ENCODE data around the gene PDPK1. TPM values are rescaled to one million over a fixed set of nuclear protein-coding genes. Genes with fewer than 3 reads are reported as not detected.
"Not testable (repeated sequence)": the region's sequence is repeated elsewhere in the genome, so short reads cannot be mapped to it uniquely, and the experiment has no call there.

The PDPK1 gene
- total and polyA plus RNA-seq, 2 donors (not counting 1 experiment from before 2014, with no cell fraction given): 25.9 to 30.7 TPM

GRCh38 chr16:2533912-2534311, 3.9 kb upstream of the PDPK1 start:
- Histone ChIP-seq H2AFZ (ENCODE audit: low read length) (no peak overlapping the region), H3K4me1 (ENCODE audit: control insufficient read depth, extremely low read depth, insufficient read depth, low read length) (peaks cover 15% of the 10 kb centered on the region), H3K36me3 (ENCODE audit: control insufficient read depth, insufficient read depth, low read length) (peaks cover 9% of the 10 kb centered on the region), H3K4me3 (replicated peaks in 1 of 4; ENCODE audit: control extremely low read depth in 1 of 4, insufficient read depth in 1 of 4, low read depth in 3 of 4, low read length in 4 of 4) (no peak overlapping the region), H3K27me3 (ENCODE audit: control insufficient read depth, insufficient read depth, low read length) (no peaks in the 10 kb centered on the region), H3K9me3 (ENCODE audit: control insufficient read depth, insufficient read depth, low read depth, low read length) (no peaks in the 10 kb centered on the region), H4K20me1 (ENCODE audit: control insufficient read depth, extremely low read depth, insufficient read depth, low read length) (no peaks in the 10 kb centered on the region), H3K27ac (ENCODE audit: insufficient read depth, low read length) (no peak overlapping the region), H3K4me2 (ENCODE audit: extremely low read depth, insufficient read depth, low read length) (no peak overlapping the region), H3K79me2 (ENCODE audit: control insufficient read depth, insufficient read depth, low read length) (peaks cover 4% of the 10 kb centered on the region), H3K9ac (ENCODE audit: insufficient read depth, low read length) (no peak overlapping the region)
- TF ChIP-seq, protein P1, sequence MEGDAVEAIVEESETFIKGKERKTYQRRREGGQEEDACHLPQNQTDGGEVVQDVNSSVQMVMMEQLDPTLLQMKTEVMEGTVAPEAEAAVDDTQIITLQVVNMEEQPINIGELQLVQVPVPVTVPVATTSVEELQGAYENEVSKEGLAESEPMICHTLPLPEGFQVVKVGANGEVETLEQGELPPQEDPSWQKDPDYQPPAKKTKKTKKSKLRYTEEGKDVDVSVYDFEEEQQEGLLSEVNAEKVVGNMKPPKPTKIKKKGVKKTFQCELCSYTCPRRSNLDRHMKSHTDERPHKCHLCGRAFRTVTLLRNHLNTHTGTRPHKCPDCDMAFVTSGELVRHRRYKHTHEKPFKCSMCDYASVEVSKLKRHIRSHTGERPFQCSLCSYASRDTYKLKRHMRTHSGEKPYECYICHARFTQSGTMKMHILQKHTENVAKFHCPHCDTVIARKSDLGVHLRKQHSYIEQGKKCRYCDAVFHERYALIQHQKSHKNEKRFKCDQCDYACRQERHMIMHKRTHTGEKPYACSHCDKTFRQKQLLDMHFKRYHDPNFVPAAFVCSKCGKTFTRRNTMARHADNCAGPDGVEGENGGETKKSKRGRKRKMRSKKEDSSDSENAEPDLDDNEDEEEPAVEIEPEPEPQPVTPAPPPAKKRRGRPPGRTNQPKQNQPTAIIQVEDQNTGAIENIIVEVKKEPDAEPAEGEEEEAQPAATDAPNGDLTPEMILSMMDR (conservative IDR thresholded peaks at IDR 0.05 in 1 of 2, IDR thresholded peaks at IDR 0.05 in 1 of 2; ENCODE audit: low read depth in 1 of 2, low read length in 2 of 2): no peak
- no peak for TF ChIP-seq EZH2 (IDR thresholded peaks at IDR 0.05; ENCODE audit: low read length, missing control alignments)
- no peak for DNase-seq (ENCODE audit: low read depth in 2 of 2)

DNA sequence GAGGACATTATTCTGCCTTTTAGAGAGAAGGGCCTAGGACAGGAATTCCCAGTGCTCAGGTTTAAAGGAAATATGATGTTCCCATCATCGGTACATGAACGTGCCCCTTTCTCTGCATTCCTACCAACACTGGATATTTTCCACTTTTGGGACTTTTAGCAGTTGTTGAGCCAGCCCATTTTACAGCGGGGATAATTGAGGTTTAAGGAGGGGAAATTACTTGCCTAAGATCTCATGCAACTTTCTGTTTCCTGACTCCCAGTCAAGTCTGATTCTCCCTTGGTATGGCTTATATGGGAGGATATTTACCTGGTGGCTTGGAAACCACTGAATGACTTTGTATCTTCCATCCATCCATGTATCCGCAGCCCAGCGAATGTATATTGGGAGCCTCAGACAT, 3.5 kb upstream of the PDPK1 start:
- not testable (repeated sequence) for H3K9ac ChIP-seq (ENCODE audit: insufficient read depth, low read length); H2AFZ ChIP-seq (ENCODE audit: low read length); H3K27me3 ChIP-seq (ENCODE audit: control insufficient read depth, insufficient read depth, low read length); DNase-seq (ENCODE audit: low read depth in 2 of 2); H3K27ac ChIP-seq (ENCODE audit: insufficient read depth, low read length); H3K4me3 ChIP-seq (replicated peaks in 1 of 4; ENCODE audit: control extremely low read depth in 1 of 4, insufficient read depth in 1 of 4, low read depth in 3 of 4, low read length in 4 of 4); H3K36me3 ChIP-seq (ENCODE audit: control insufficient read depth, insufficient read depth, low read length); H4K20me1 ChIP-seq (ENCODE audit: control insufficient read depth, extremely low read depth, insufficient read depth, low read length); H3K9me3 ChIP-seq (ENCODE audit: control insufficient read depth, insufficient read depth, low read depth, low read length); H3K4me2 ChIP-seq (ENCODE audit: extremely low read depth, insufficient read depth, low read length); H3K79me2 ChIP-seq (ENCODE audit: control insufficient read depth, insufficient read depth, low read length)
- peaks cover 16% of the 10 kb centered on the region for H3K4me1 ChIP-seq (ENCODE audit: control insufficient read depth, extremely low read depth, insufficient read depth, low read length)

DNA sequence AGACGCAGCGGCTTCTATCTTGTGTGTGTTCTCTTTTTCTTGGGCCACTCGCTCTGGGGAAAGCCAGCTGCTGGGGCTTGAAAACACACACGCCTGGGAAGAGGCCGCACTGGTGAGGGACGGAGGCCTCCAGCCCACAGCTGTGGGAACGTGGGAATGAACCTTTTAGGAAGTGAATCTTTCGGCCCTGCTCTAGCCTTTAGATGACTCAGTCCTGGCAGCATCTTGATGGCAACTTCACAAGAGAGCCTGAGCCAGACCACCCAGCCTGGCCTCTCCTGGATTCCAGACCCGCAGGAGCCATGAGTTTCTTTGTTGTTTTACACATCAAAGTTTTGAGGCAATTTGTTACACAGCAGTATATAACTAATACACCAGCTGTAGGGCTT, 2.2 kb upstream of the PDPK1 start:
- Histone ChIP-seq H3K79me2 (ENCODE audit: control insufficient read depth, insufficient read depth, low read length) (peaks cover 19% of the 10 kb centered on the region), H3K36me3 (ENCODE audit: control insufficient read depth, insufficient read depth, low read length) (no peaks in the 10 kb centered on the region), H3K4me1 (ENCODE audit: control insufficient read depth, extremely low read depth, insufficient read depth, low read length) (peaks cover 24% of the 10 kb centered on the region), H3K4me3 (replicated peaks in 1 of 4; ENCODE audit: control extremely low read depth in 1 of 4, insufficient read depth in 1 of 4, low read depth in 3 of 4, low read length in 4 of 4) (no peak overlapping the region), H3K4me2 (ENCODE audit: extremely low read depth, insufficient read depth, low read length) (peak overlapping the region; percentile 15), H3K9me3 (ENCODE audit: control insufficient read depth, insufficient read depth, low read depth, low read length) (no peaks in the 10 kb centered on the region), H3K27me3 (ENCODE audit: control insufficient read depth, insufficient read depth, low read length) (no peaks in the 10 kb centered on the region), H4K20me1 (ENCODE audit: control insufficient read depth, extremely low read depth, insufficient read depth, low read length) (no peaks in the 10 kb centered on the region), H2AFZ (ENCODE audit: low read length) (no peak overlapping the region), H3K9ac (ENCODE audit: insufficient read depth, low read length) (no peak overlapping the region), H3K27ac (ENCODE audit: insufficient read depth, low read length) (peak overlapping the region; percentile 80)
- DNase-seq (ENCODE audit: low read depth in 2 of 2): peak; percentile 75 to 93
- no peak for TF ChIP-seq EZH2 (IDR thresholded peaks at IDR 0.05; ENCODE audit: low read length, missing control alignments)
- TF ChIP-seq, protein P1 (conservative IDR thresholded peaks at IDR 0.05 in 1 of 2, IDR thresholded peaks at IDR 0.05 in 1 of 2; ENCODE audit: low read depth in 1 of 2, low read length in 2 of 2): no peak

- peak overlapping the region in 2 of 4 experiments; percentile 48 to 62 for H3K4me3 ChIP-seq (replicated peaks in 1 of 4; ENCODE audit: control extremely low read depth in 1 of 4, insufficient read depth in 1 of 4, low read depth in 3 of 4, low read length in 4 of 4)
- not testable (repeated sequence) for H3K9ac ChIP-seq (ENCODE audit: insufficient read depth, low read length); H3K9me3 ChIP-seq (ENCODE audit: control insufficient read depth, insufficient read depth, low read depth, low read length); H3K27me3 ChIP-seq (ENCODE audit: control insufficient read depth, insufficient read depth, low read length); H2AFZ ChIP-seq (ENCODE audit: low read length); H4K20me1 ChIP-seq (ENCODE audit: control insufficient read depth, extremely low read depth, insufficient read depth, low read length); DNase-seq (ENCODE audit: low read depth in 2 of 2); H3K36me3 ChIP-seq (ENCODE audit: control insufficient read depth, insufficient read depth, low read length)
- H3K4me1 ChIP-seq (ENCODE audit: control insufficient read depth, extremely low read depth, insufficient read depth, low read length): peaks cover 24% of the 10 kb centered on the region
- H3K79me2 ChIP-seq (ENCODE audit: control insufficient read depth, insufficient read depth, low read length): peaks cover 40% of the 10 kb centered on the region
- peak overlapping the region; percentile 52 for H3K27ac ChIP-seq (ENCODE audit: insufficient read depth, low read length)
- peak overlapping the region; percentile 48 for H3K4me2 ChIP-seq (ENCODE audit: extremely low read depth, insufficient read depth, low read length)
These were observed 1.5 kb downstream of the PDPK1 start for GRCh38 chr16:2539192-2539844.
